ENCODE data around the gene PP2D1.
"Not testable (repeated sequence)": the region's sequence is repeated elsewhere in the genome, so short reads cannot be mapped to it uniquely, and the experiment has no call there.

The PP2D1 gene

DNA sequence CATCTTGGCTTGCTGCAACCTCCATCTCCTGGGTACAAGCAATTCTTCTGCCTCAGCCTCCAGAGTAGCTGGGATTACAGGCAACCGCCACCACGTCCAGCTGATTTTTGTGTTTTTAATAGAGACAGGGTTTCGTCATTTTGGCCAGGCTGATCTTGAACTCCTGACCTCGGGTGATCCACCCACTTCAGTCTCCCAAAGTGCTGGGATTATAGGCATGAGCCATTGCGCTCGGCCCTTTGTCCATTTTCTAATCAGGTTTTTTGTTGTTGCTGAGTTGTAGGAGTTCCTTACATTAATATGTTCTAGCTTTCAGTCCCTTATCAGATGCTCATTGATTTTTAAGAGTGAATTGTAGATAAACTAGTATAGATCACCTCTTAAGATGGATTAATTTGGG is 44.9 kb downstream of the PP2D1 start:
- DNase-seq: no peak

DNA sequence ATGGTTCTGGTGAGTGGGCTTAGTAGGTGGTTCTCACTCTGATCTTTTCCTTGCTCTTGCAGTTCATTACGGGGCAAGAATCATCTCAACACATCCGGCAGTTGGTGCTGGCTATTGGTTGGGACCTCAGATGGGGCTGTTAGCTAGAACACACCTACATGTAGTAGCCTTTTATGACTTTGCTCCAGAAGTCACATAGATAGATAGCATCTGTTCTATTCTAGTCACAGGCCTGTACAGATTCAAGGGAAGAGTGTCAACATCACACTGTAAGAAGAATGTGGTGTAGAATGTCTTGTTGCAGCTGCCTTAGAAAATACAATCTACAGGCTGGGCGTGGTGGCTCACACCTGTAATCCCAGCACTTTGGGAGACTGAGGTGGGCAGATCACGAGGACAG is 50.1 kb downstream of the PP2D1 start:
- no peak for DNase-seq

DNA sequence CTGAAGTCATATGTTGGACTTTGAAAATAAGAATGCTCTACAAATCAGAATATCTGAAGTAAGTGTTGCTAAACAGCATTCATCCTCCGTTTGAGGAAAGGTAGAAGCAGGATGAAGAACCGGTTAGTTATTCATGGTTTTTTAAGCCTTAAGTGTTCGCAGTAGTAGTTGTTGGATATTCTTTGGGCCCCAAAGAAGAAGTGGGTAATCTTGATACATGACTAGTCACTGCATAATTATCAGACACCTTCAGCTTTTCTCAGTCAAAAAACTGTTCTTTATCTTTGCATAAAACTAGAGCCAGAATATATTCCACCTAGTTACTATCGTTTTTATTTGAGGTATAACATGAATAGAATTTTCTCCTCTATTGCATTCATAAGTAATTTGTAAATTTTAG is 51.4 kb downstream of the PP2D1 start:
- no peak for DNase-seq

DNA sequence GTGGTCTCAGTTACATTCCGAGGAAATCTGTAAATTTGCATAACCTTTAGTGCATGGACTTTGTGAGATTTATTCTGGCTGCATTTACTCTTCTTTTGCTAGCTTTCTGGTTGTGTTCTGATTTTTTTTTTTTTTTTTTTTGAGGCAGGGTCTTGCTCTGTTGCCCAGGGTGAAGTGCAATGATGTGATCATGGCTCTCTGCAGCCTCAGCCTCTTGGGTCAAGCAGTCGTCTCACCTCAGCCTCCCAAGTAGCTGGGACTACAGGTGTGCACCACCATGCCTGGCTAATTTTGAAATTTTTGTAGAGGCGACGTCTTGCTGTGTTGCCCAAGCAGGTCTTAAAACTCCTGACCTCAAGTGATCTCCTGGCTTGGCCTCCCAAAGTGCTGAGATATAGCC is 52.6 kb downstream of the PP2D1 start:
- DNase-seq: no peak

DNA sequence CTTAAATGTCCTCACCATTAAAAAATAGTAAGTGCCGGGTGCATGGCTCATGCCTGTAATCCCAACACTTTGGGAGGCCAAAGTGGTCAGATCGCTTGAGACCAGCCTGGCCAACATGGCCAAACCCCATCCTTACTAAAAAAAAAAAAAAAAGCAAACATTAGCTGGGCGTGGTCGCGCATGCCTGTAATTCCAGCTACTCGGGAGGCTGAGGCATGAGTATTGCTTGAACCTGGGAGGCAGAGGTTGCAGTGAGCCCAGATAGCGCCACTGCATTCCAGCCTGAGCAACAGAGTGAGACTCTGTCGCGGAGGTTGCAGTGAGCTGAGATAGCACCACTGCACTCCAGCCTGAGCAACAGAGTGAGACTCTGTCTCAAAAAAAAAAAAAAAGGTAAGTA is 54.7 kb downstream of the PP2D1 start:
- DNase-seq: not testable (repeated sequence)

DNA sequence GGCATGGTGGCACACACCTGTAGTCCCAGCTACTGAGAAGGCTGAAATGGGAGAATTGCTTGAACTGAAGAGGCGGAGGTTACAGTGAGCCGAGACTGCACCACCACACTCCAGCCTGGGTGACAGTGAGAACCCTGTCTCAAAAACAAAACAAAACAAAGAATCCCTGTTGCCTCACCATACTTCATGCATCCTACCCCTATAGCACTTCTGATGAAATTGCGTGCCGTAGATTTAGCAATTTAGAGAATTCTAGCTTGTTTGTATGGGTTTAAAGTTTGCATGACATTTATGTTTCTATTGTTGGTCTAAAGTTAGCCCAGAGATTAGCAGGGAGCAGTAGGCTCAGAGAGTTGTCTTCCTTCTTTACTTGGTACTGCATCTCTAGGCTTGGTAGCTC is 57.4 kb downstream of the PP2D1 start:
- DNase-seq: no peak

DNA sequence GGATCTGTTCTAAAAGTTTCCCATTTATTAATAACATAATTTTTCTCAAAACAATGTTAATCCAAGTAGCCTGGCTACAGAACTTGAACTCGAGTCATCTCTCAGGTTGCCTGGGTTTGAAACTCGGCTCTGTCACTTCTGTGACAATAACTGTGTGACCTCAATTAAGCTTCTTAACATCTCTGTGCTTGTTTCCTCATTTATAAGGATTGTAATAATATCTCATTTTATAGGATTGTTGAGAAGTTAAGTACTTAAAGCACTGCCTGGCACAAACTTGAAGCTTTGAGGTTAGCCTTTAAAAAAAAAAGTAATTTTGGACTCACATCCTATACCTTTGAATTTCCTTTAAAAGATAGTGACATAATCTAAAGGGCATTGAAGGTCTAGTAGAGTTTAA is 61.7 kb downstream of the PP2D1 start:
- no peak for DNase-seq

DNA sequence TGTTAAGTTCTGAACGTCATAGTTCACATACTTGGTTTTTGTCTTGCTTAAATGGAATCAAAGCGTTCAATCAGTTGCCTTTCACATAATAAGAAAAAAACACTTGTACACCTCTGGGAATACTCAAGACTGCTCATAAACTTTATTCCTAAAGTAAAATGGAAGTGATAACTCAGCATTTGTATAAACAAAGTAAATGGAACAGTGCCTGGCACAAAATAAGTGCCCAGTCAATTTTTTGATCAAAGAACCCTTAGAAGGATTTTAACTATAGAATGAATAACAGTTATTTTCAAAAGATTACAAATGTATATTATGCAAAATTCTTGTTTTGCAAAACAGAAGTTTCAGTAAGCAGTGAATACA is 63.9 kb downstream of the PP2D1 start:
- no peak for DNase-seq

DNA sequence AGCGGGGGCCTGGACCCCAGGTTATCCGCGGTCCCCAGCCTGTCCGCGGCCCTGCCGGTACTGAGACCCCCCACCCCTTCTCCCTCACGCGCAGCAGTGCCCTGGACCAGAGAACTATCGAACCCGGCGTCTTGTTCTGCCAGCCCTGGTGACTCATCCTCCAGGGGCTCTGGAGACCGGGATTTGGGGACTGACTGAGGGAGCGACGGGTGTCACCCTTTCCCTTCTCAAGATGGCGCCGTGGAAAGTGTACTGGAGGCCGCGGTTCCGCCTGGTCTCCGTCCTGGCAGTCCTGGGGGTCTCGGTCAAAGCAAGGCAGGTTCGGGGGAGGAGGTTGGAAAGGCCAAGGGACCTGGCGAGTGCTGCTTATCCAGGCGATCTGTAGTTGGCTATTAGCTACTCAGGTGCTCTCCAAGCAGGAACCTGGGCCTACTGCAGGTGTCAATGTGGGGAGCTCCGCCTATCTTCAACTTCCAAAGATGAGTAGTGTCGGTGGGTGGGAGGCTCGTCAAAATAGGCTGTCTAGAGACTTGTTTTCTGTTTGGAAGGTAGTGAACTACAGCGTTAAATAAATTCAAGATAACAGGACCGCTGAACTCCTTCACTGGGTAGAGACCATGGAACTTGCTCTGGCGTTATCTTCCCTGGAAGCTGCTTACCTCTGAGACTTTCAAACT is 64.4 kb downstream of the PP2D1 start:
- peak; percentile 18 for DNase-seq

DNA sequence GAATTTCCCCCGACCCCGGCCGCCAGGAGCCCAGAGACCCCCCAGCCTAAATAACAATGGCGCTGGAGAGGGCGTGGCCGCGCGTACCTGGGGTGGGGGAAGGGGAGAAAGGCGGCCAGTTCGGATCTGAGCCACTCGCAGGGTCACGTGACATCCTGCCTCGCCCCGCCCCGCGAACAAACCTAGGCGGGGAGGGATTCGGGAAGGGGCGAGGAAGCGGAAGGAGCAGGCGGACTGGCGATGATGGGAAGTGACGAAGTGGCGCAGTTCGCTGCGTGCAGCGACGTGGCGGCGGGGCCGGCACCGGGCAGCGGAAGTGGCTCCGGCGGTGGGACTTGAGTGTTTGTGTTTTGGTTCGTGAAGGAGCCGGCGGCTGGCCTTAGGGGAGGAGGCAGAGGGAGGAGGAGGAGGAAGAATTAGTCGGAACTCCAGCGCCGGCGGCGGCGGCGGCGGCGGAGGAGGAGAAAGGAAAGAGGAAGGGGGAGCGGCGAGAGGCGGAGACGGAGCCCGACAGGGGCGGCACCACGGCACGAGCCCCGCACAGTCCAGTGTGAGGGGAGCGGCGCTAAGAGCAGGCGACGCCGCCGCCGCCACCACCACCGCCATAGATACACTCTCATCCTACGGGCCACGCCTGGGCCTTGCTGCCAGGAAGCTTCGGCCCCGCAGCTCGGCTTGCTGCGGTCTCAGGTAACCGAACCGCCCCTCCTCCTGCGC is 65.1 kb downstream of the PP2D1 start, which contains the start of gene RAB5A:
Gene RAB5A (plus strand): TSS at position 266 of the 717 bp plus-strand sequence. CDS start 3,802 bp downstream, outside the sequence.
- DNase-seq: peak; percentile 91

DNA sequence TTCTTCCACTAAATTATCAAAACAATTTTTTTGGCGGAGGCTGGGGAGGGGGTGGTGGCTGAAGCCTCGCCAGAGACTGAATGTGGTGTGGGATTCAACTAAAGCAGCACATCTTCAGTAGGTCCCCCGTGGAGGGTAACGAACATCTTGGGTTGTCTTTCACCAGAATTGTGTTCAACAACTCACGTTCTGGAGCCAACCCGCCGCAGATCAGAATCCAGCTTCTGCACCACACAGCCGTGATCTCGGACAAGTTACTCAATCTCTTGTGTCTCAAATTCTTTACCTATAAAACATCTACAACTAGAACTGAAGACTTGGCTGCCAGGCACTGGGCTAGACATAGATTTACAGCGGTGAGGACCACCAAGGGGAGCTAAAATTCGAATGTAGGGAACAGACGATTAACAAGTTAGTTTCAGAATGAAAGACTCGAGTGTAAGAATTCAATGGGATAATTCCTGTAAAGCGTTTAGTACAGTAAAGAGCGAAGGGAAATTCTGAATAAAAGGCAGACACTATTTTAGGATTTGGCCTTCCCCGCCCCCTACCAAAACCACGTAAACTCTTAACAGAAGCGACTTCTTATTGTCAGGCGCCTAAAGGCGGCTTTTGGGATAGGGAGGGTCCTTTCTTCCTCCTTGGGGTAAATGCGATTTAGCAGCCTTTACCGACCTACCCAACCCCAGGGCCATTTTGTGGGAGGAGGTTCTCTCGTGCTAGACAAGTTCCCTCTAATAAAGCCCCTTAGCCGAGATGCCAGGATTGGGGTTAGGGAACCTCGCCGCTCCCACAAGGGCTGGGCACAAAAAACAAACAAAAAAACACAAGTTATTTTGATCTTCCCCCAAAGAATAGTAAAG is 65.9 kb downstream of the PP2D1 start:
- DNase-seq: no peak

DNA sequence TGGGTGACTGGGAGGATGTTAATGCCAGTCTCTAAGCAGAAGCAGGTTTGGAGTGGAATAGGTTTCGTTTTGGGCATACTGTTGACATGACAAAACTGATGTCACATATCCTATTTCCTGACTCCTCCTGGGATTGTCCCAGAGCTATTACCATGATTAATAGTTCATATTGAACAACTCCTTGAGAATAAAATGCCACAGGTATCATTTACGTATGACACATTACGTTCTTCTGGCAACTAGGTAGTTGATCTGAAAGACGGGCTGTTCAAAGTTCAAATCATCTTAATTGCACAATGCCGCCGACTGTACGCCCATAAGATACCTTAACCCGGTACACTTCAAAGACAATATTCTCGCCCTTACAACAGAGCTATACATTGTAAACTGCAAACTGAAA is 66.5 kb downstream of the PP2D1 start:
- no peak for DNase-seq

DNA sequence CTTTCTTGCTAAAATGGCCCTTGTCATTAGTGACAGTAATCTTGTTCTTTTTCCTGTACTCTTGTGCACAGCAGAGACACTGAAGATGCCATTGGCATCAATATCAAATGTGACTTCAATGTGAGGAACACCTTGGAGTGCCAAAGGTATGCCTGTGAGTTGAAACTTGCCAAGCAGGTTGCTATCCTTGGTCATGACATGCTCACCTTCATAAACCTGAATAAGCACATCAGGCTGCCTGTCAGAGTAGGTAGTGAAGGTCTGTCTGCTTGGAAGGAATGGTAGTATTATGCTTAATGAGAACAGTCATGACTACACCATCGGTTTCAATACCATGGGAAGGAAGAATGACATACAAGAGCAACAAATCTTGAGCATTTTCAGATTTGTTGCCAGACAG is 71.4 kb downstream of the PP2D1 start:
- no peak for DNase-seq

DNA sequence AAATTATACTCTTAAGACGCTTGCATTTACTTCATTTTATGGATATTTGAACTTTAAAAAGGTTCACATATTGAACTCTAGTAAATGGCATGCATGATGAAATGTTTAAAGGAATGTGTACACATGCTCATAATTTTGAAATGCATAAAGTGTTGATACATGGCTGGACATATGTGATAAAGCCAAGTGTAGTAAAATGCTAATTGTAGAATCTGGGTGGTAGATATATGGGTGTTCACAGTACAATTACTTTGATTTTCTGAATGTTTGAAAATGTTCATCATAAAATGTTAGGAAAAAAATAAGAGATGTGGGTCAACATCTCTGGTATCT is 73.8 kb downstream of the PP2D1 start:
- DNase-seq: no peak

DNA sequence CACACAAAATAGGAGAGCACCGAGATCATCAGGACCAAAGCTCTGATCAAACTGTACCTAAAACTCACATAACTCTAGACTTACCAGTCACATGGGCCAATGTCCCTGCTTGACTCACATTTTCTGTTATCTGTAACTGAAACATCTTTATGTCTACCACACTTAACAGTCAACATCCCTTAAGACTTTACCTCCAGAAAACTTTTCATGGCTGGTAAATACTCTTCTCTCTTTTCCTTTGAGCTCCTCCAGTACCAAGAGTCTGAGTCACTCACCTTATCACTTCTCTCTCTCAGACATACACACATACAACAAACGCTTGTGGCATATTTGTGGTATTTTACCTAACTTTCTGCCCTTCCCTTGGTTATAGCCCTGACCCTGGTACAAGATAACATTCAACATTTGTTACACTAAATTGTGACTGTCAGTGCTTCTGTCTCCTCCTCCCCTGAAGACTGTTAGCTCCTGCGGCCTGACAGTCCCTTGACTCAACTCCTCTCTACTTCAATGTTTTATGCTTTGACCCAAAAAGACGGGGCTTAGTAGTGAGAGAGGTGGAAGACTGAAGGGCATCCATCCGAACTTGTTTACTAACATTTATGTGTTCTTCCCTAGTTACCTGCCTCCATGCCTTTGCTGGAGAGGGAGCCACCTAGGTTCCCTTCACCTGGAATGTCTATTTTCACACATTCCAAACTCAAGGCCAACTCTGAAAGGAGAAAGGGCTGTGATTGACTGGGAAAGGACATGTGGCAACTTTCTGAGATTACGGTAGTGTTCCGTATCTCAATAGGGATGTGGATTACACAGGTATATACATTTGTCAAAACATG is 74.4 kb downstream of the PP2D1 start:
- DNase-seq: no peak

Data from NCI-H1092 treated with DMSO at 0.1 percent for 48 hours (cell line).